Measurements from ENCODE around the gene SLC9A7.

DNA sequence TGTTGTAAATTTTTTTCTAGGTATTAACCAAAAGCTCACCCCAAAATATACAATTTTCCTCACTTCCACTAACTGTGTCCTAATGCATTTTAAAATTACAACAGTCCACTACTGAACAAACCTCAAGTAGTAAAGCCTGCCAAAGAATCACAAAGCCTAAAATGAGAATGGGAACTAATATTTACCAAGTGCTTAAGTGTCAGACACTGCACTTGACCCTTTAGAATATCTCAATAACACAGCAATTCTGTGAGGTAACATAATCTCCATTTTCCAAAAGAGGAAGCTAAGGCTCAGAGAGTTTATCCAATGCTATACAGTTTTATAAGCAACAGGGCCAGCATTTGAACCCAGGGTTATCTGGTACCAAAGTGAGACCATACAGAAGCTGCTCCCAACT is 4.9 kb downstream of the SLC9A7 start:
- TF ChIP-seq, protein P1, sequence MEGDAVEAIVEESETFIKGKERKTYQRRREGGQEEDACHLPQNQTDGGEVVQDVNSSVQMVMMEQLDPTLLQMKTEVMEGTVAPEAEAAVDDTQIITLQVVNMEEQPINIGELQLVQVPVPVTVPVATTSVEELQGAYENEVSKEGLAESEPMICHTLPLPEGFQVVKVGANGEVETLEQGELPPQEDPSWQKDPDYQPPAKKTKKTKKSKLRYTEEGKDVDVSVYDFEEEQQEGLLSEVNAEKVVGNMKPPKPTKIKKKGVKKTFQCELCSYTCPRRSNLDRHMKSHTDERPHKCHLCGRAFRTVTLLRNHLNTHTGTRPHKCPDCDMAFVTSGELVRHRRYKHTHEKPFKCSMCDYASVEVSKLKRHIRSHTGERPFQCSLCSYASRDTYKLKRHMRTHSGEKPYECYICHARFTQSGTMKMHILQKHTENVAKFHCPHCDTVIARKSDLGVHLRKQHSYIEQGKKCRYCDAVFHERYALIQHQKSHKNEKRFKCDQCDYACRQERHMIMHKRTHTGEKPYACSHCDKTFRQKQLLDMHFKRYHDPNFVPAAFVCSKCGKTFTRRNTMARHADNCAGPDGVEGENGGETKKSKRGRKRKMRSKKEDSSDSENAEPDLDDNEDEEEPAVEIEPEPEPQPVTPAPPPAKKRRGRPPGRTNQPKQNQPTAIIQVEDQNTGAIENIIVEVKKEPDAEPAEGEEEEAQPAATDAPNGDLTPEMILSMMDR (conservative IDR thresholded peaks at IDR 0.05; ENCODE audit: low read depth, low read length), result no peak
- TF ChIP-seq EZH2 (IDR thresholded peaks at IDR 0.05; ENCODE audit: low read length, unreplicated experiment) (no peak), EZH2phosphoT487 (IDR thresholded peaks at IDR 0.05; ENCODE audit: borderline replicate concordance, low read length) (no peak)

All from PC-3 (cell line).